GM12878 (cell line): Measurements from ENCODE around the gene ABR. TPM values are rescaled to one million over a fixed set of nuclear protein-coding genes. Genes with fewer than 3 reads are reported as not detected.
A peak's percentile ranks its signal among the peaks of the same experiment; 100 is the strongest.

Source experiments
- ATAC-seq: fragments of 200-7000 bp; cut with Tn5 transposase; 3 replicates; pipeline ENCODE4 v1.9.1; 2020; ENCODE audit warnings: mild to moderate bottlenecking, moderate library complexity
- BruUV-seq: library from RNA; stranded (reverse); fragments of 400-500 nt; replicated peaks from 2 replicates; lab custom pipeline; 2021; lab: Mats Ljungman, UMichigan
- CTCF ChIA-PET: fragments of 300-600 bp; sonication (Branson Sonifier 250); formaldehyde crosslinking; extraction: SDS; loops from one replicate; lab custom pipeline; 2021; ENCODE audit warnings: inconsistent platforms; lab: Yijun Ruan, JAX
- POLR2A ChIA-PET: fragments of 350-600 bp; formaldehyde crosslinking; extraction: SDS; loops from one replicate; lab custom pipeline; 2021; ENCODE audit warnings: inconsistent platforms; lab: Charles Lee
- RAD21 ChIA-PET: fragments of 300-600 bp; sonication (Branson Sonifier 250); formaldehyde crosslinking; loops from one replicate; lab custom pipeline; 2023; ENCODE audit warnings: antibody characterized with exemption; ENCODE audit not compliant: unreplicated experiment; lab: Charles Lee
- SMC1A ChIA-PET: fragments of 300-600 bp; sonication (Branson Sonifier 250); formaldehyde crosslinking; loops from one replicate; lab custom pipeline; 2023; ENCODE audit not compliant: unreplicated experiment, uncharacterized antibody; lab: Charles Lee
- DNase-seq: peaks from one replicate; pipeline ENCODE4 v3.0.0-alpha.2; 2011; ENCODE audit warnings: low read depth, low spot score
- FAIRE-seq: peaks from 3 replicates; lab custom pipeline; 2011; peaks lifted over from hg19 to GRCh38; lab: Jason Lieb, UNC
- H2AFZ ChIP-seq: 2 replicates; pipeline ENCODE4 v1.6.0; 2011; ENCODE audit warnings: low read depth, low read length, control low read depth; ENCODE audit not compliant: control insufficient read depth
- H3K27ac ChIP-seq: 2 replicates; pipeline ENCODE4 v1.5.1; 2011; ENCODE audit warnings: control low read depth; ENCODE audit not compliant: control insufficient read depth, insufficient read depth
- H3K27me3 ChIP-seq, 2 experiments: replicated peaks in 1 of 2; 2 replicates each; pipeline versions ENCODE4 v1.6.0 to v1.6.1; 2011; ENCODE audit warnings: low read length in 1 of 2; ENCODE audit not compliant: control insufficient read depth in 2 of 2, insufficient read depth in 2 of 2
- H3K36me3 ChIP-seq, 2 experiments: 2 replicates each; pipeline ENCODE4 v1.5.1; 2011; ENCODE audit warnings: low read length in 1 of 2; ENCODE audit not compliant: control insufficient read depth in 2 of 2, insufficient read depth in 2 of 2
- H3K4me1 ChIP-seq: 2 replicates; pipeline ENCODE4 v1.6.1; 2011; ENCODE audit warnings: mild to moderate bottlenecking, low read length, moderate library complexity, mixed read lengths; ENCODE audit not compliant: control insufficient read depth, insufficient read depth
- H3K4me2 ChIP-seq: 2 replicates; pipeline ENCODE4 v1.6.0; 2011; ENCODE audit warnings: control low read depth; ENCODE audit not compliant: control insufficient read depth, insufficient read depth
- H3K4me3 ChIP-seq: fragments of 200-600 bp; sonication (generic); 2 replicates; pipeline ENCODE4 v1.5.1; 2016
- H3K79me2 ChIP-seq: 2 replicates; pipeline ENCODE4 v1.6.0; 2011; ENCODE audit warnings: low read length; ENCODE audit not compliant: control insufficient read depth, insufficient read depth
- H3K9ac ChIP-seq: 2 replicates; pipeline ENCODE4 v1.8.0; 2011; ENCODE audit warnings: low read length, control low read depth, mixed read lengths; ENCODE audit not compliant: control insufficient read depth, insufficient read depth
- H3K9me3 ChIP-seq: replicated peaks from 3 replicates; pipeline ENCODE4 v1.5.1; 2011; ENCODE audit warnings: mild to moderate bottlenecking, low read length; ENCODE audit not compliant: control insufficient read depth, insufficient read depth
- H4K20me1 ChIP-seq: 2 replicates; pipeline ENCODE4 v1.6.0; 2011; ENCODE audit not compliant: control insufficient read depth, insufficient read depth
- ATF7 ChIP-seq: fragments of 450-650 bp; IDR thresholded peaks from 2 replicates; pipeline ENCODE4 v1.6.1; 2016; ENCODE audit warnings: low read depth, mild to moderate bottlenecking
- CHD2 ChIP-seq: IDR thresholded peaks from 2 replicates; pipeline ENCODE4 v1.6.1; 2011; ENCODE audit warnings: low read depth, low read length, improper control_type of control experiment, borderline replicate concordance
- HDGF ChIP-seq: fragments of 450-650 bp; IDR thresholded peaks from 2 replicates; pipeline ENCODE4 v1.6.1; 2016; ENCODE audit warnings: antibody characterized with exemption
- HSF1 ChIP-seq: fragments of 150-350 bp; IDR thresholded peaks from 2 replicates; pipeline ENCODE4 v1.6.1; 2014; ENCODE audit warnings: mild to moderate bottlenecking, low read depth, low read length
- LARP7 ChIP-seq: fragments of 450-650 bp; IDR thresholded peaks from 2 replicates; pipeline ENCODE4 v1.6.1; 2017; ENCODE audit warnings: mild to moderate bottlenecking
- MLLT1 ChIP-seq: fragments of 450-650 bp; IDR thresholded peaks from 2 replicates; pipeline ENCODE4 v1.6.1; 2016; ENCODE audit warnings: mild to moderate bottlenecking
- MTA3 ChIP-seq: IDR thresholded peaks from 2 replicates; pipeline ENCODE4 v1.6.1; 2012; ENCODE audit warnings: low read length, inconsistent platforms, borderline replicate concordance
- NFYB ChIP-seq: IDR thresholded peaks from 2 replicates; pipeline ENCODE4 v1.6.1; 2011; ENCODE audit warnings: low read depth, mild to moderate bottlenecking, low read length, improper control_type of control experiment, moderate library complexity; ENCODE audit not compliant: insufficient read depth
- NR2C1 ChIP-seq: fragments of 450-650 bp; IDR thresholded peaks from 2 replicates; pipeline ENCODE4 v1.6.1; 2017; ENCODE audit warnings: antibody characterized with exemption, mild to moderate bottlenecking, moderate library complexity
- NR2F1 ChIP-seq: fragments of 450-650 bp; conservative IDR thresholded peaks from 2 replicates; pipeline ENCODE4 v1.6.1; 2017; ENCODE audit warnings: mild to moderate bottlenecking
- PBX3 ChIP-seq: IDR thresholded peaks from 2 replicates; pipeline ENCODE4 v1.6.1; 2011; ENCODE audit warnings: mild to moderate bottlenecking, low read depth, low read length, moderate library complexity; ENCODE audit not compliant: insufficient replicate concordance
- POU2F2 ChIP-seq: IDR thresholded peaks from 3 replicates; pipeline ENCODE4 v1.6.1; 2011; ENCODE audit warnings: low read depth, mild to moderate bottlenecking, low read length, borderline replicate concordance
- RB1 ChIP-seq: fragments of 450-650 bp; formaldehyde crosslinking; IDR thresholded peaks from 2 replicates; pipeline ENCODE4 v1.6.1; 2017; ENCODE audit warnings: mild to moderate bottlenecking, borderline replicate concordance
- RFX5 ChIP-seq: IDR thresholded peaks from 2 replicates; pipeline ENCODE4 v1.6.1; 2011; ENCODE audit warnings: low read depth, low read length, improper control_type of control experiment
- SMARCA5 ChIP-seq: fragments of 450-650 bp; IDR thresholded peaks from 2 replicates; pipeline ENCODE4 v1.6.1; 2017; ENCODE audit warnings: mild to moderate bottlenecking
- SUPT20H ChIP-seq: IDR thresholded peaks from 2 replicates; pipeline ENCODE4 v1.6.1; 2011; ENCODE audit warnings: low read depth, mild to moderate bottlenecking, low read length, moderate library complexity, borderline replicate concordance; ENCODE audit not compliant: control insufficient read depth
- ZBTB11 ChIP-seq: fragments of 450-650 bp; formaldehyde crosslinking; IDR thresholded peaks from 2 replicates; pipeline ENCODE4 v1.5.0; 2022; ENCODE audit warnings: mild to moderate bottlenecking, missing genetic modification characterization
- ZNF24 ChIP-seq: fragments of 450-650 bp; IDR thresholded peaks from 2 replicates; pipeline ENCODE4 v1.6.1; 2017; ENCODE audit warnings: antibody characterized with exemption, mild to moderate bottlenecking
- WGBS: methylation state at CpG from one replicate; pipeline ENCODE4 v1.1.6; 2016; ENCODE audit warnings: low lambda C conversion rate; ENCODE audit not compliant: insufficient replicate concordance, insufficient coverage; ENCODE audit errors: missing lambda C conversion rate; 5-methylcytosine and 5-hydroxymethylcytosine counted together
- in situ Hi-C: fragments of 300-500 bp; cut with MboI; formaldehyde crosslinking; loops from 9 replicates; pipeline ENCODE4 v1.14.3; 2018; ENCODE audit warnings: mixed read lengths
- intact Hi-C: fragments of 100-400 bp; cut with micrococcal nuclease; formaldehyde crosslinking; loops from one replicate; pipeline ENCODE4 v1.14.2; 2022; ENCODE audit not compliant: unreplicated experiment
- polyA plus RNA-seq, 11 experiments: library from polyadenylated mRNA; depleted of rRNA in 4 of 11; unstranded in 6 of 11; stranded (reverse) in 5 of 11; fragments of >200 nt; fragmentation: Nextera tagmentation in 4 of 11; fragmentation: Illumina TruSeq in 1 of 11; extraction: Ambion mirVana in 4 of 11; extraction: Trizol in 1 of 11; gene quantifications; 1 replicate in 1 of 11; 2 replicates in 10 of 11; pipeline versions ENCODE4 v1.2.1 to v1.2.3, GENCODE V29; 2011 to 2016; ENCODE audit warnings: inconsistent platforms in 2 of 11, missing spikeins in 2 of 11, low read depth in 1 of 11
- total RNA-seq, 4 experiments: library from RNA; depleted of rRNA in 3 of 4; stranded (reverse); fragments of >200 nt in 3 of 4; fragmentation: Illumina TruSeq in 1 of 4; extraction: Trizol in 1 of 4; gene quantifications; 2 replicates each; pipeline versions ENCODE4 v1.2.1 to v1.2.3, GENCODE V29; 2013 to 2021

ABR gene
- total and polyA plus RNA-seq, 10 of the 15 experiments (the other 5 are each of a cell fraction or from before 2014, with no cell fraction given), result 1.4 to 112 (median 30.0) TPM

- no peaks in the 10 kb centered on the region for H4K20me1 ChIP-seq
- H3K4me1 ChIP-seq, result peaks cover 33% of the 10 kb centered on the region
- POLR2A ChIA-PET, result interaction anchor here (0.8 to 2.1 kb wide), 8 partner anchors 10 to 32 kb away, joined by 3 to 13 read pairs (median 6); no protein-coding TSS in a partner anchor
- H3K27me3 ChIP-seq, result no peaks in the 10 kb centered on the region
- RAD21 ChIA-PET, result interaction anchor here (1.1 to 6.5 kb wide), 6 partner anchors 12 to 33 kb away, joined by 3 to 41 read pairs (median 24); partner anchors contain the start of gene ABR
- peak overlapping the region; percentile 24; the same call in 1 of the 2 replicates for H3K4me3 ChIP-seq
- ATAC-seq, result peak; percentile 14
- FAIRE-seq, result no peak
- in situ Hi-C loops, result no loop called here
- peak overlapping the region; percentile 30; the same call in 1 of the 2 replicates for H3K9ac ChIP-seq
- SMC1A ChIA-PET, result interaction anchor here (0.7 to 3.8 kb wide), 11 partner anchors 9 to 434 kb away, joined by 3 to 34 read pairs (median 6); no protein-coding TSS in a partner anchor
- WGBS, result 41% methylated on average over 4 of the region's 4 CpGs
- no peak overlapping the region for H2AFZ ChIP-seq
- no peak for DNase-seq
- peaks cover 0 to 2% of the 10 kb centered on the region in 2 experiments; a peak in 2 of 4 replicates for H3K36me3 ChIP-seq
- no TSS peak for BruUV-seq
- CTCF ChIA-PET, result interaction anchor here (0.6 to 5.0 kb wide), 8 partner anchors 11 to 337 kb away, joined by 3 to 23 read pairs (median 6); no protein-coding TSS in a partner anchor
- peak overlapping the region; percentile 86 for H3K4me2 ChIP-seq
- intact Hi-C loops, result no loop called here
- H3K79me2 ChIP-seq, result peaks cover 49% of the 10 kb centered on the region
- H3K27ac ChIP-seq, result peak overlapping the region; percentile 65
- H3K9me3 ChIP-seq, result no peaks in the 10 kb centered on the region
- TF ChIP-seq SUPT20H (no peak), CHD2 (no peak), NR2F1 (no peak), SMARCA5 (no peak), HSF1 (no peak), RB1 (no peak), ATF7 (no peak), MTA3 (no peak), ZNF24 (no peak), MLLT1 (no peak), HDGF (no peak), NR2C1 (no peak), PBX3 (no peak), RFX5 (no peak), ZBTB11 (no peak), NFYB (no peak), LARP7 (no peak), POU2F2 (no peak)
These were observed 33.2 kb upstream of the ABR start for GRCh38 chr17:1212946-1213345.
